A673 (cell line): ENCODE measurements around the gene CLEC4F. TPM values are rescaled to one million over a fixed set of nuclear protein-coding genes. Genes with fewer than 3 reads are reported as not detected.
A peak's percentile ranks its signal among the peaks of the same experiment; 100 is the strongest.

Experiments
- BruUV-seq: library from RNA; stranded (reverse); fragments of 400-500 nt; replicated peaks from 2 replicates; lab custom pipeline; 2021; lab: Mats Ljungman, UMichigan
- CTCF ChIA-PET: fragments of 300-600 bp; sonication (Branson Sonifier 250); formaldehyde crosslinking; loops from one replicate; lab custom pipeline; 2022; ENCODE audit warnings: antibody characterized with exemption; lab: Charles Lee
- POLR2A ChIA-PET: fragments of 300-600 bp; sonication (Branson Sonifier 250); formaldehyde crosslinking; loops from one replicate; lab custom pipeline; 2022; ENCODE audit warnings: antibody characterized with exemption; ENCODE audit not compliant: low non-redundant PET; lab: Charles Lee
- DNase-seq: peaks from one replicate; pipeline ENCODE4 v3.0.0-alpha.2; 2015; ENCODE audit warnings: low spot score
- H3K27ac ChIP-seq: fragments of 200-600 bp; sonication (generic); 2 replicates; pipeline ENCODE4 v1.5.1; 2016; ENCODE audit warnings: mixed run types, low read depth, mild to moderate bottlenecking, mixed read lengths, antibody characterized with exemption, low read length; ENCODE audit not compliant: poor library complexity, severe bottlenecking
- H3K27me3 ChIP-seq: fragments of 200-600 bp; sonication (generic); replicated peaks from 2 replicates; pipeline ENCODE4 v1.6.1; 2017; ENCODE audit warnings: mixed run types, low read depth, mild to moderate bottlenecking, mixed read lengths, antibody characterized with exemption, low read length; ENCODE audit not compliant: insufficient read depth, poor library complexity
- H3K36me3 ChIP-seq: fragments of 200-600 bp; sonication (generic); 2 replicates; pipeline ENCODE4 v1.6.1; 2016; ENCODE audit warnings: mixed run types, mild to moderate bottlenecking, mixed read lengths, antibody characterized with exemption, low read length; ENCODE audit not compliant: insufficient read depth, poor library complexity, severe bottlenecking
- H3K4me1 ChIP-seq: fragments of 200-600 bp; sonication (generic); 2 replicates; pipeline ENCODE4 v1.6.1; 2017; ENCODE audit warnings: mixed run types, mild to moderate bottlenecking, mixed read lengths, antibody characterized with exemption, low read length; ENCODE audit not compliant: insufficient read depth, poor library complexity, severe bottlenecking
- H3K4me3 ChIP-seq: fragments of 200-600 bp; sonication (generic); 2 replicates; pipeline ENCODE4 v1.5.1; 2016; ENCODE audit warnings: low read depth, mixed run types, mild to moderate bottlenecking, mixed read lengths, low read length; ENCODE audit not compliant: poor library complexity, severe bottlenecking
- H3K9me3 ChIP-seq: fragments of 200-600 bp; sonication (generic); 2 replicates; pipeline ENCODE4 v1.6.1; 2016; ENCODE audit warnings: mixed run types, low read depth, mild to moderate bottlenecking, mixed read lengths, antibody characterized with exemption, low read length; ENCODE audit not compliant: poor library complexity, severe bottlenecking
- CTCF ChIP-seq: fragments of 300-800, 200-600 bp; sonication (generic); conservative IDR thresholded peaks from 2 replicates; pipeline ENCODE4 v1.5.1; 2017; ENCODE audit warnings: low read depth, mild to moderate bottlenecking, antibody characterized with exemption, low read length, moderate library complexity, mixed read lengths
- EZH2 ChIP-seq: fragments of 200-600 bp; sonication (generic); IDR thresholded peaks from 2 replicates; pipeline ENCODE4 v1.6.1; 2017; ENCODE audit warnings: borderline replicate concordance, low read depth, mild to moderate bottlenecking, mixed read lengths, antibody characterized with exemption, low read length; ENCODE audit not compliant: poor library complexity, severe bottlenecking
- intact Hi-C: fragments of 100-400 bp; cut with micrococcal nuclease; formaldehyde crosslinking; loops from one replicate; pipeline ENCODE4 v1.10.0; 2022; ENCODE audit not compliant: unreplicated experiment
- total RNA-seq: library from RNA; stranded (reverse); gene quantifications from 2 replicates; pipeline ENCODE4 v1.2.3, GENCODE V29; 2021

Gene CLEC4F
- total RNA-seq, 1 experiment from 2014 or later, result 0.67 TPM

DNA sequence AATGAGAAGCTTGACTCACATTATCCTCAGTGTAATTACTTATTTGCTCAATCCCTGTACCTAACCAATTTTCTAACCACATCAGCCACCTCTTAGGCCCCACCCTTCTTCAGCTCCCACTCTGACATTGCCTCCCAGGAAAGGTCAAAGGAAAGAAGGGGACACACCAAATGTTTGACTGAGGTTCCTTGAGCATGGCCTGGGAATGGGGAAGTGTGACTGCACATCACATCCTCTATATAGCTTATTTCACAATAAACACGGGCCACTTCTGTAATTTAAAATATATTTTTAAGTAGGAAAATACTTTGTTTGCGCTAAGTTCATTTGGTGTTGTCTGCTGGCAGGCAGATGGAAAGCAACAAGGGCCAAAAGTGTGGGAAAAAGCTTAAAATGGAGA lies 26.9 kb downstream of the CLEC4F start:
- no peaks in the 10 kb centered on the region for H3K9me3 ChIP-seq
- no peaks in the 10 kb centered on the region for H3K36me3 ChIP-seq
- no peak for DNase-seq
- no peak overlapping the region for H3K27ac ChIP-seq
- no TSS peak for BruUV-seq
- no peak overlapping the region for H3K4me3 ChIP-seq
- H3K27me3 ChIP-seq, result peaks cover 40% of the 10 kb centered on the region
- TF ChIP-seq EZH2 (no peak), CTCF (no peak)
- POLR2A ChIA-PET, result no interaction called here
- CTCF ChIA-PET, result interaction anchor here (0.5 kb wide), 1 partner anchor 71 kb away, joined by 5 read pairs; no protein-coding TSS in a partner anchor
- intact Hi-C loops, result no loop called here
- peaks cover 3% of the 10 kb centered on the region for H3K4me1 ChIP-seq

DNA sequence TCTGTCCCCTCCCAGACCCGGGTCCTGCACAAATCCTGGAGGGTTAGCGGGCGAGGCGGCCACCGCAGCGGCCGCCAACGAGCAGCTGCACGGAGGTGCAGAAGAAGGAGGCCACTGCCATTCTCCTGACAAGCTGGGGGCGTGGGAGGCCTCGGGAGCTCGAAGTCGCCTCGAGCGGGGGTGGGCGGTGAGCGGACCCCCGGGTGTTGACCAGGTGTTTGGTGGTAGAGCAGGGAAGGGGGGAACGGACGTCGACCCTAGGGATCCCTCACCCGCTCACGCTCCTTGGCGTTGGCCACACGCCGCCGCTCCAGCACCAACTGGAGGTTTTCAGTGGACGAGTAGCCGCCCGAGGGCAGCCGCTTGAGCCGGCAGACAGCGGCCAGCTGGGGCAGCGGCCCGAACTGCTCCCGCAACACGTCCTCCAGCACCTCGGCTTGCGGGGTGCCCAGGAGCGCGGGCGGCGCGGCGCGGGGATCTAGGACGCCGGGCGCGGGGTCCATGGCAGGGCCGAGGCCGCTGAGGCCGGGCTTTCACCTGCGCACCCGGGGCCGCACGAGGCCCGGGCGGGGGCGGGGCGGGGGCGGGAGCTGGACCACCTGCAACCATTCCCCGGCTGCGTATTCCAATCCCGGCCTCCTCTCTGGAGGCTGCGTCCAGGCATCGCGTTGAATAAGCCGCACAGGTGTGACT lies 30.1 kb downstream of the CLEC4F start, which contains the start of gene FIGLA:
TSS of gene FIGLA (minus strand) at position 508 of the 693 bp plus-strand sequence. CDS start at position 503, 5 bp downstream.
- no TSS peak for BruUV-seq
- POLR2A ChIA-PET, result no interaction called here

More for the DNA sequence above, 30.1 kb downstream of the CLEC4F start, which contains the start of gene FIGLA:
- peaks cover 40% of the 10 kb centered on the region for H3K27me3 ChIP-seq
- no peak within 1 kb of the TSS for H3K27ac ChIP-seq
- CTCF ChIA-PET, result interaction anchor here (0.6 to 0.8 kb wide), 5 partner anchors 20 to 428 kb away, joined by 3 to 7 read pairs (median 5); no protein-coding TSS in a partner anchor
- no peaks in the 10 kb centered on the region for H3K36me3 ChIP-seq
- H3K9me3 ChIP-seq, result no peaks in the 10 kb centered on the region
- peaks cover 3% of the 10 kb centered on the region for H3K4me1 ChIP-seq
- no peak for TF ChIP-seq CTCF
- peak; percentile 81 for TF ChIP-seq EZH2
- intact Hi-C loops, result no loop called here
- peak within 1 kb of the TSS; percentile 36 for H3K4me3 ChIP-seq
- DNase-seq, result no peak
